ENCODE measurements around the gene SYNE3.

SYNE3 gene

GRCh38 chr14:95474486-95474885 lies 42.0 kb downstream of the SYNE3 start:
- H3K36me3 ChIP-seq (ENCODE audit: control insufficient read depth, insufficient read depth, low read length) = no peaks in the 10 kb centered on the region
- no peak overlapping the region for H3K27ac ChIP-seq (ENCODE audit: insufficient read depth, low read depth, low read length, poor library complexity, severe bottlenecking)
- no peaks in the 10 kb centered on the region for H3K27me3 ChIP-seq (ENCODE audit: control insufficient read depth, insufficient read depth, low read length, poor library complexity, severe bottlenecking)
- H3K4me1 ChIP-seq (ENCODE audit: control insufficient read depth, insufficient read depth, low read length) = no peaks in the 10 kb centered on the region
- 88 to 91% methylated on average over 5 to 6 of the region's 6 CpGs for WGBS, 2 experiments
- no peaks in the 10 kb centered on the region for H3K9me3 ChIP-seq (ENCODE audit: control insufficient read depth, low read length)
- H3K4me3 ChIP-seq (ENCODE audit: insufficient read depth, low read depth, low read length) = no peak overlapping the region

DNA sequence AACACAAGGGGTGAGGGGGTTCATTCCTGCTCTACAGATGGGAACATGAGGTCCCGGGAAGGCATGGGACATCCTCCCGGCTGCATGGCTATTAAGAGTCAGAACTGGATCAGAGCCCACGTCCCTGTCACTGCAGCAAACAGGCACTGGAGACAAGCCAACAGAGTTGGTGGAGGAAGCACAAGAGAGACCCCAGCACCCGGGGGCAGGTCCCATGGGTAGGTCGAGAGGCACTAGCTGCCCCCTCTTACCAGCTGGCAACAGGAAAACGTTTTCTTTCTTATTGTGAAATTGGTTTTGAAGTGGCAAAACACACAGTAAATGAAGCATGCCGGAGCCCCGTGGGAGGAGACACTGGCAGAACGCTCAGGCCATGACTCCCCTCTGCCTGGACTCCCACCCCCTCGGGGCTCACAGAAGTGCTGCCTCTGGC lies 43.6 kb downstream of the SYNE3 start:
- Histone ChIP-seq H3K27me3 (ENCODE audit: control insufficient read depth, insufficient read depth, low read length, poor library complexity, severe bottlenecking) (no peaks in the 10 kb centered on the region), H3K27ac (ENCODE audit: insufficient read depth, low read depth, low read length, poor library complexity, severe bottlenecking) (no peak overlapping the region), H3K4me1 (ENCODE audit: control insufficient read depth, insufficient read depth, low read length) (no peaks in the 10 kb centered on the region), H3K9me3 (ENCODE audit: control insufficient read depth, low read length) (no peaks in the 10 kb centered on the region), H3K4me3 (ENCODE audit: insufficient read depth, low read depth, low read length) (no peak overlapping the region), H3K36me3 (ENCODE audit: control insufficient read depth, insufficient read depth, low read length) (no peaks in the 10 kb centered on the region)
- WGBS, 2 experiments = 85 to 87% methylated on average over 10 of the region's 10 CpGs

GRCh38 chr14:95471476-95471875 lies 45.0 kb downstream of the SYNE3 start:
- Histone ChIP-seq H3K4me1 (ENCODE audit: control insufficient read depth, insufficient read depth, low read length) (no peaks in the 10 kb centered on the region), H3K4me3 (ENCODE audit: insufficient read depth, low read depth, low read length) (no peak overlapping the region), H3K27ac (ENCODE audit: insufficient read depth, low read depth, low read length, poor library complexity, severe bottlenecking) (no peak overlapping the region), H3K27me3 (ENCODE audit: control insufficient read depth, insufficient read depth, low read length, poor library complexity, severe bottlenecking) (no peaks in the 10 kb centered on the region), H3K9me3 (ENCODE audit: control insufficient read depth, low read length) (no peaks in the 10 kb centered on the region), H3K36me3 (ENCODE audit: control insufficient read depth, insufficient read depth, low read length) (no peaks in the 10 kb centered on the region)
- 93% methylated on average over 7 of the region's 7 CpGs for WGBS, 2 experiments

DNA sequence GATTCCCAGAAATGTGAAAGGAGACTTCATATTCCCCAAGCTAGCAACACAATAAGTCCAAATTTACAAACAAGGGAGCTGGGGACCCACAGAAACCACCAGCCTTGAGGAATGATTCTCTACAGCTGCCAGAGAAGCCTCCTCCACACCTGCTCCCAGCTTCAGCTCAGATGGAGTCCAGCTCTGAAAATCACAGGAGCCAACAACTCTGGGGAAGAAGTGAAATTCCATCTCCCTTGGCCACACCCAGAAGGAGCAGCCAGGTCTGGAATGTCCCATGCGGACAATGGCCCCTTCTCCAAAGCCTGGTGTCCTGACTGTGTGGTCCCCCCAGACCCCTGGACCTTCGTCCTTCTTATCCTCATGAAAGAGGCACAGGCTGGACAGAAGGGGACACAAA lies 45.4 kb downstream of the SYNE3 start:
- H3K4me3 ChIP-seq (ENCODE audit: insufficient read depth, low read depth, low read length) = no peak overlapping the region
- WGBS, 2 experiments = 93 to 95% methylated on average over 2 of the region's 2 CpGs

GRCh38 chr14:95469134-95469481 lies 47.3 kb downstream of the SYNE3 start:
- Histone ChIP-seq H3K9me3 (ENCODE audit: control insufficient read depth, low read length) (no peaks in the 10 kb centered on the region), H3K27ac (ENCODE audit: insufficient read depth, low read depth, low read length, poor library complexity, severe bottlenecking) (no peak overlapping the region), H3K27me3 (ENCODE audit: control insufficient read depth, insufficient read depth, low read length, poor library complexity, severe bottlenecking) (no peaks in the 10 kb centered on the region), H3K36me3 (ENCODE audit: control insufficient read depth, insufficient read depth, low read length) (no peaks in the 10 kb centered on the region), H3K4me1 (ENCODE audit: control insufficient read depth, insufficient read depth, low read length) (no peaks in the 10 kb centered on the region), H3K4me3 (ENCODE audit: insufficient read depth, low read depth, low read length) (no peak overlapping the region)
- 72 to 73% methylated on average over 3 of the region's 3 CpGs for WGBS, 2 experiments

More for the DNA sequence above, 45.4 kb downstream of the SYNE3 start:
- H3K9me3 ChIP-seq (ENCODE audit: control insufficient read depth, low read length) = no peaks in the 10 kb centered on the region
- no peaks in the 10 kb centered on the region for H3K4me1 ChIP-seq (ENCODE audit: control insufficient read depth, insufficient read depth, low read length)
- no peak overlapping the region for H3K27ac ChIP-seq (ENCODE audit: insufficient read depth, low read depth, low read length, poor library complexity, severe bottlenecking)
- no peaks in the 10 kb centered on the region for H3K36me3 ChIP-seq (ENCODE audit: control insufficient read depth, insufficient read depth, low read length)
- H3K27me3 ChIP-seq (ENCODE audit: control insufficient read depth, insufficient read depth, low read length, poor library complexity, severe bottlenecking) = no peaks in the 10 kb centered on the region

DNA sequence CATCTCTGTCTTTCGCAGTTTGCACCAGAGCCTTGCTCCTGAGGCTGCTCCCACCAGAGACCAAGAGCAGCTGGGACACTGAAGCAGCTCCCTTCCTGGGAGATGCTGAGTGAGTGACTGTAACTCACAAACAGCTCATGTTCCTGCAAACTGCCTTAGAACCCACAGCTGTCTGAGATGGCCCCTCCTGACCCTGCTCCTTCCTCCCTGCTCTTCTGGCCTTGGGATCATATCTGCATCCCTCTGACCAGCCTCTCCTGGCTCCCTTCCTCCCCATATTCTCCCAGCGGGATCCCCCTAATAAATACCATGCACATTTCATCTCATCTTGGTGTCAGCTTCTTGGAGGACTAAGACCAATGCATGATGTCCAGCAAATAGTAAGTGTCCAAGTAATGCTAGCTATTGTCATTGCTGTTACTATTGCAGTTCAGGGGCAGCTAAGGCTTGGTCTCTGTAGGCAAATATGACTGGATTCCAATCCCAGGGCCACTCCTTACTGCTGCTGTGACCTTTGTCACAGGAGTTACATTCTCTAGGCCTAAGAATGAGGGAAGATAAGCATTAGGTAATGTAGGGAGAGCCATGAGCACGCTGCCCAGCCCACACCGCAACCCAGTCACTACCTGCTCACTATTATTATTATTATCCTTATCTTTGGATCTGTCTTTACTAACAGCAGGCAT lies 47.9 kb downstream of the SYNE3 start:
- no peaks in the 10 kb centered on the region for H3K36me3 ChIP-seq (ENCODE audit: control insufficient read depth, insufficient read depth, low read length)
- no peaks in the 10 kb centered on the region for H3K4me1 ChIP-seq (ENCODE audit: control insufficient read depth, insufficient read depth, low read length)
- H3K27ac ChIP-seq (ENCODE audit: insufficient read depth, low read depth, low read length, poor library complexity, severe bottlenecking) = no peak overlapping the region
- no peaks in the 10 kb centered on the region for H3K9me3 ChIP-seq (ENCODE audit: control insufficient read depth, low read length)
- H3K4me3 ChIP-seq (ENCODE audit: insufficient read depth, low read depth, low read length) = no peak overlapping the region
- H3K27me3 ChIP-seq (ENCODE audit: control insufficient read depth, insufficient read depth, low read length, poor library complexity, severe bottlenecking) = no peaks in the 10 kb centered on the region
- WGBS, 2 experiments = 86 to 87% methylated on average over 4 of the region's 4 CpGs

- Histone ChIP-seq H3K27me3 (ENCODE audit: control insufficient read depth, insufficient read depth, low read length, poor library complexity, severe bottlenecking) (peaks cover 2% of the 10 kb centered on the region), H3K27ac (ENCODE audit: insufficient read depth, low read depth, low read length, poor library complexity, severe bottlenecking) (no peak overlapping the region), H3K4me3 (ENCODE audit: insufficient read depth, low read depth, low read length) (no peak overlapping the region), H3K36me3 (ENCODE audit: control insufficient read depth, insufficient read depth, low read length) (no peaks in the 10 kb centered on the region), H3K4me1 (ENCODE audit: control insufficient read depth, insufficient read depth, low read length) (no peaks in the 10 kb centered on the region), H3K9me3 (ENCODE audit: control insufficient read depth, low read length) (no peaks in the 10 kb centered on the region)
- WGBS, 2 experiments = 96 to 98% methylated on average over 6 of the region's 6 CpGs
Measured at GRCh38 chr14:95467657-95468056, 48.8 kb downstream of the SYNE3 start.

- H3K4me3 ChIP-seq (ENCODE audit: insufficient read depth, low read depth, low read length) = no peak overlapping the region
- no peaks in the 10 kb centered on the region for H3K36me3 ChIP-seq (ENCODE audit: control insufficient read depth, insufficient read depth, low read length)
- no peaks in the 10 kb centered on the region for H3K9me3 ChIP-seq (ENCODE audit: control insufficient read depth, low read length)
- H3K27me3 ChIP-seq (ENCODE audit: control insufficient read depth, insufficient read depth, low read length, poor library complexity, severe bottlenecking) = peaks cover 7% of the 10 kb centered on the region
- no peaks in the 10 kb centered on the region for H3K4me1 ChIP-seq (ENCODE audit: control insufficient read depth, insufficient read depth, low read length)
- 87 to 89% methylated on average over 6 of the region's 6 CpGs for WGBS, 2 experiments
- H3K27ac ChIP-seq (ENCODE audit: insufficient read depth, low read depth, low read length, poor library complexity, severe bottlenecking) = no peak overlapping the region
Measured at GRCh38 chr14:95467232-95467631, 49.2 kb downstream of the SYNE3 start.
